T-helper 22 cell (primary cell): Measurements from ENCODE around the gene PLEKHA1.

Experiments used
- DNase-seq: peaks from one replicate; pipeline ENCODE4 v3.0.0-alpha.2; 2020; ENCODE audit warnings: low read depth

Gene PLEKHA1

DNA sequence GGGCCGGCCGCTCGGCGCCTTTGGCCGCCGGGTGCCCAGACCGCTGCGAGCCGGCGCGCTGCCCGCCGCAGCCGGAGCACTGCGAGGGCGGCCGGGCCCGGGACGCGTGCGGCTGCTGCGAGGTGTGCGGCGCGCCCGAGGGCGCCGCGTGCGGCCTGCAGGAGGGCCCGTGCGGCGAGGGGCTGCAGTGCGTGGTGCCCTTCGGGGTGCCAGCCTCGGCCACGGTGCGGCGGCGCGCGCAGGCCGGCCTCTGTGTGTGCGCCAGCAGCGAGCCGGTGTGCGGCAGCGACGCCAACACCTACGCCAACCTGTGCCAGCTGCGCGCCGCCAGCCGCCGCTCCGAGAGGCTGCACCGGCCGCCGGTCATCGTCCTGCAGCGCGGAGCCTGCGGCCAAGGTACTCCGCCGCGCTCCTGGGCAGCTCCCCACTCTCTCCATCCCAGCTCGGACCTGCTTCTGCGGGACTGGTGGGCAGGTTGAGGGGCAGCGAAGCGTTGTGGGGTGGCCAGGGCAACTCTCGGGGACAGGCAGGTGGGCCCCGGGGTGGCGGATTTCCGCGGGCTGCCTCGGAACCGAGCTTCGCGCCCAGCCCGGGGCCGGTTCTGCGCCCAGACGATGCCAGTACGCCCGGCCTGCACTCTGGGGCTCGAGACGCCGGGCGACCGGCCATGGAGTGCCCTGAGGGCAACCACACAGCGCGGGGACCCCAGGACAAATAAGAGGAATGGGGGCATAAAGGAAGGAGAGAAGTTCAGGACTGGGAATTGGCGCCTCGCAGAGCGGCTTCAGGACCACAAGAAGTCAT, 87.4 kb downstream of the PLEKHA1 start:
- DNase-seq: no peak

DNA sequence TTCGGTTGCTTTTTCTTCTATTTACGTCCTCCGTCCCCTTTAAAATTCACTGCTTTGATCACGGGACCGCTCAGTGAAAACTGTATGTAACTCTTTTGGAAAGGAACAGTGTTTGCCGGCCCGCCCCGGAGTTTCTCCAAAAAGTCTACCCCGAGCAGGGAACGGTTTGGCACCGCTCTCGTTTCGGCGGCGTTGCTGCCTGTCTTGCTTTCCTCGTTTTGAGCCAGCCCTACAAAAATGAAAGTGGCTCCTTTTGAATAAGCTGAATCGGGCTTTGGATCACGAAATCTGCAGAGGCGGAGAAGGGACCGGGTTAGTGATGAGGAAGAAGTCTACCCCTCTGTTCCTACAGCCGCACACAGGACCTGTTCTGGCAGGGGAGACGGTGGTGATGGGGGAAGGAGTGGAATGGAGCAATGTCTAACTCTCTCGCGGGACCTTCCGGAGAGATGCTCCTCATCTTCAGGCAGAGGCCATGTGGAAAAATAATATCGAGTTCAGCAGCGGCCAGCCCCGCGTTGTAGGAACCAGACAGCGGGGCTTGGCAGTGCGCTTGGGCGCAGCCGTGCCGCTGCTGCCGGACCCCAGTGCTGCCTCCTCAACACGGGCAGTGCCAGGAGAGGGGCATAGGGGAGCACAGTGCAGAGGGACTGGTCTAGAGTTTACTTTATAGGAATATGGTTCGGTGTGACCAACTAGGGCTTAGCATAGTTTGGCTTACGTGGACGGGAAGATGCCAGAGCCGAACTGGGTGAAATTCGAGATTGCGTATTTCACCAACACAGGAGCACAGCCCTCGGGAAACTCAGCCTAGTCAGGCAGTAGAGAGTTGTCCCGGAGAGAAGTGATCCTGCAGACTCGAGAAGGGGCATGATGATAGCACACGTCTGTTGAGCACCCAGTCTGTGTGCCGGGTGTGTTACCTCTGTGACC, 88.3 kb downstream of the PLEKHA1 start:
- DNase-seq: no peak

DNA sequence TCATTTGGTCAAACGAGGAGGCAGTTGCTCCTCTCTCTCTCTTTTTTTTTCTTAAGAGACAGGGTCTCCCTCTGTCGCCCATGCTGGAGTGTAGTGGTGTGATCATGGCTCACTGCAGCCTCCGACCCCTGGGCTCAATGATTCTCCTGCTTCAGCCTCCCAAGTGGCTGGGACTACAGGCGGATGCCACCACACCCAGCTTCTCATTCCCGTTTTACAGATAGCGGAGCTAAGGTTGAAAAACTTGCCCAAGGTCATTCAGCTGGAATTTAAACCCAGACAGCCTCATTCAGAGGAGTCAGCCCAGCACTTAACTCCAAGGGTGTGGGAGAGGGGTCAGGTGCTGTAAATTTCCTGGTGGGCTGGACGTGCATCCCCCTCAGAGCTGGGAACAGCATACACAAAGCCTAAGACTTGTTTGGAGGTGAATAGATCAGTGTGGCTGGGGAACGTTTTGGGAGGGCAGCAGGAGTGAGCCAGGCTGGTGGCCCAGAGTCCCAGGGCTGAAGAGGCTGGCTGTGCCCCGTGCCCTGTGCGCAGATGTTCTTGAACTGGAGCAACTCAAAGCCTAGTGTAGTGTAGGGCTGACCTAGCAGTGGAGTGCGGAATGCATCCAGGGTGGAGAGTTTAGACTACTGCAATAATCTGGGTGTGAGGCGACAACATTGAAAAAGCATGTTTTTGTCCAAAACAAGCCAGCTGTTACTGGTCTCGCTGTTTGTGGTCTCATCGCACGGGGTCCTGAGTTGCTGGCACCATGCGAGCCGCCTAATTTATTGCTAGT, 89.2 kb downstream of the PLEKHA1 start:
- DNase-seq: no peak

DNA sequence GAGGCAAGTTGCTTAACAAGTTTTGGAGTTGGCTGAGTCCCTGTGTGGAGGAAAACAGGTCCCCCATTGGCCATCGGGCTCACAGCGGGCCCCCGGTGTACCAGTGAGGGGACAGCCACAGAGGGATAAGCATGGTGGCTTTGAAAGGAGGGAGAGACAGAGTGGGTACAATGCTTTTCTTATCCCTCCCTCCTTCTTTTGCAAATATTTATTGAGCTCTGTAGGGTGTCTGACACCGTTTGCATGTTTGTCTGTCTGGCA, 89.7 kb downstream of the PLEKHA1 start:
- no peak for DNase-seq

DNA sequence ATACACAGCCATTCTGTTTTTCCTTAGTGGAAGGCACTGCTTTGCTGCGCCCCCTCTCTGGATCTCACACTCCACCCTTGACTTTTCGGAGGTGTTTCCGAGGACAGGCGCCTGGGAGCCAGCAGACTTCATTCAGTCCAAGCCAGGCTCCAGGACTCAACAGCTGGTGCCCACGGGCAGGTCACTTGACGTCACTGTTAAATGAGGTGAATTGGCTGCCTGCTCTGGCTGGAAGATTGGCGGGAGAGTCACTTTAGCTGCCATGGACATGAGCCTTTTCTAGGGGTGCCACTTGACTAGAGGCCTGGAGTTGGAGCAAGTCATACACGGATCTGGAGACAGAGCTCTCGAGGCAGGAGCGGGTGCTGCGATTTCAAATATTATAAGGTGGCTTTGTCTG, 90.1 kb downstream of the PLEKHA1 start:
- DNase-seq: no peak

DNA sequence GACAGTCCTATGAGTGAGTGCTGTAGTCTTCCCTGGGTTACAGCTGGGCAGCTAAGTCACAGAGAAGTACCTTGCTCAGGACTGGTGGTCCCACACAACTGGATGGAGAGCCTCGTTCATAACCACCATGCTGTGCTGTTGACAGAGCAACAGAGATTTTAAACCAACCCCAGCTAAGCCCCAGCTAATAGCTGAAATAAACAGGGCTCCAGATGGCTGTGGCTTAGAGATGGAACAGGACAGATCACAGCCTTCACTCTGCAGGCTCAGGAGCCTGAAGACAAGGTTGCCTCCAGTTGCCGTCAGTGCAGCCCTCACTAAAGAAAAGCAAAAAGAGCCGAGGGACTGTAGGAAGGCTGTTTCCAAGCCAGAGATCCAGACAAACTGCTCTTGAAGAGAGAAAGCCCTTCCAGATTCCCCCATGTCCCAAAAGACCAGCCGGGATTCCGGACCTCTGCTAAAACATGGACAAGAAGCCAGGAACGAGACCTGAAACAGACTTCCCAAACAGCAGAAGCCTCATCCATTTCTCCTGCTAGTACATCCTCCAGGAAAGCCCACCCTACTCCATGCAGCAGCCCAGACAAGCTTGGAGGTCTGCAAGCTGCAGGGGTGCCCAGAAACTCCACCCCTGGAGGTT, 91.0 kb downstream of the PLEKHA1 start:
- DNase-seq: no peak

DNA sequence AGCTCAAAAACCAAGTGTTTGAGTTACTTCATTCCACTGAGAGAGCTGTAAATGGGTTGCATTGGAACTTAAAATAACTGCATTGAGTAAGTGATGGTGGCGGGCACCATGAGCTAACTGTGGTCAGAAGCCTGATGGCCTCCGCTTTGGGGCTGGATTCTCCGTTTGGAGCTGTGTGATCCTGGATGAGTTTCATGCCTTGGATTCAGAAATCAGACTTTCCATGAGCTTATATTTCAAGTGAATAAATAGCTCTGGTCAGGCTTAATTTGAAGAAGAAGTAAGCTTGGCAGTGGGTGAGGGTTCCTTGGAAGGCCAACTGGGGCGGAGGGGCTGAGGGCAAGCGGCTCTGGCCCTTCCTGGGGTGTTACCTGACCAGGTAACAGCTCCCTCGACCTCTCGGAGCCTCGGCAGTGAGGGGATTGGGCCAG, 92.5 kb downstream of the PLEKHA1 start:
- no peak for DNase-seq

DNA sequence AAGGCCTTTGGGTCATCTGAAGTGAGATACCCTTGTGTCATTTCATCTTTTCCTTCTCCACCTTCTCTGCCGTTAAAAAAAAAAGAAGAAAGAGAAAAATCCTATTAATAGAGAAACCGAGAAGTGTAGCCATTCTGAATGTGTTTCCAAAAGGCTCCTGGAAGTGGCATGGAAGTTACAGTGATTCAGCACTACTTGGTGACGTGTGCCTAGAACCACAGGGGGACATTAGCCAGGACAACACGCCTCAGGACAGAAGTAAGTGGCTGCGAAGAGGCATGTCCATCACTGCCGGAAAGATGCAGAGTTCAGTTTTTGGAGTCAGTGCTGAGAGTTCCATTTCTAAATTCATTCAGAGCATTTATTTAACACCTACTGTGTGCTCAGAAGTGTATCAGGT, 93.2 kb downstream of the PLEKHA1 start:
- no peak for DNase-seq

DNA sequence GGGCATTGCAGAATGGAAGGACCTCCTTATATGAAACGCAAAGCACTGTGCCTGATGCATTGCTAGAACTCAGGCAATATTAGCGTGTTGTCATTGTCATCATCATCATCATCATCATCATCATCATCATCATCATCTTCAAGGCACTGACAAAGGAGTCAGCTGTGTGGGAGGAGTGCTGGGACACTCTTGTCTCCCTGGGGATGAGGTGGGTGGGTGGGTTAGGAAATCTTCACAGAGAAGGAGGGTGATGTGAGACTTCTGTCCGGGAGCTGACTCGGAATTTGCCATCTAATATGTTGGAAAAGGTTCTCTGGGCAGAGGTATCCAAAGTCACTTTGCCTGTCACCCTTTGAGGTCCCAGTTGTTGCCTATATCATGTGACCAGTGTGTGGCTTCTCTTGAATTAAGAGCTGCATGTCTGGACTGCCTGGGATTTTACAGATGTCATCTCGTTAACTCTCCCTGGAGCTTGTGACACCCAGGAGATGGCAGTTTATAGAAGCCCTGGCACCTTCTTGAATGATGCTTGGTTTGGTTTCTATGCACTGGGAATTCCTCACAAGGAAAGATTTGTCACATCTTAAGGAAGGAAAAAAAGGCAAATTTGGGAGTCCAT, 93.9 kb downstream of the PLEKHA1 start:
- DNase-seq: no peak

DNA sequence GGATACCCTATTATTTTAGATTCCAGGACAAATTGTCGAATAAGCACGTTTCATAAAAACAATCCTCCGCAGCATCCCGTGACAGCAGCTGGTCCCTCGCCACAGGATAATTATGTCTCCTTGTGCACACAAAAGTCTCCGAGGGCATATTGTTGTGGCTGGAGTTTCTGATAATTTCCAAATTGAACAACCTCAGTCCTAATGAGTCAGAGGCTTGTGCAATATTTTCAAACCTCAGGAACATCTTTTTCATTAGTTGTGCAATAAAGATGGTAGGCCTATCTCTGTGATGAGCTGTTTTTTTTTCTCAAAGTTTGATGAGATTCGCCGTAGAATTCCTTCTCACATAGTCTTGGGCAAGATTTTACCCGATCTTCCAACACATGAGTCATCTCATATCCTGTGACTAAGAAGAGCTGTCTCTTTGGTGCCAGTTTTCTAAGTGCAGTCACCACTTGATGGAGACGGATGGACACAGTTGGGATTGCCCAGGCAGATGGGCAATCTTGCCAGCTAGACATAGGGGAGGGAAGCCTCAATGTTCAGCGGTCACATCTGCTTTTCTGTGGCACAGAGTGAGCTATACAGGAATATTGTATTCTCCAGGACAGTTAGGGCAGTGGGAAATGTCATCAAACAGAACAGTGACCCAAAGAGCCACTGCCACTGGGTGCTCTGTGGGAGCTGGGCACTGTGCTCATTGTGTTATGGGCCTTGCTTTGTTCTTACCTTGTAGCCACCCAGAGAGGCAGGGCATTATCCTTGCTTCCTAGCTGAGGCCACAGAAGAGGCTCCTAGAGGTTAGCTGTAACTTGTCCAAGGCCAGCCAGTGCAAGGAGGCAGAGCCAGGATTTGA, 94.6 kb downstream of the PLEKHA1 start:
- DNase-seq: no peak

DNA sequence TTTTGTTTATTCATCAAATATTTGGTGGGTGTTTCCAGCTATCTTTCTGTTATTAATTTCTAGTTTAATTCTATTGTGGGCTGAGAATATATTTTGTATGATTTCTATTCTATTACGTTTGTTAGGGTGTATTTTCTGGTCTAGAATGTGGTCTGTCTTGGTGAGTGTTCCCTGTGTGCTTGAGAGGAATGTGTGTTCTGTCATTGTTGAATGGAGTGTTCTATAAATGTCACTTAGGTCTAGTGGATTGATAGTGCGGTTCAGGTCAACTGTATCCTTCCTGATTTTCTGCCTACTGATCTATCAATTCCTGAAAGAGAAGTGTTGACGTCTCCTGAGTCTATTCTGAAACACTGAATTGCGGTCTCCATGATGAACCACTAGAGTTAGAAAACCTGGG, 95.3 kb downstream of the PLEKHA1 start:
- no peak for DNase-seq

DNA sequence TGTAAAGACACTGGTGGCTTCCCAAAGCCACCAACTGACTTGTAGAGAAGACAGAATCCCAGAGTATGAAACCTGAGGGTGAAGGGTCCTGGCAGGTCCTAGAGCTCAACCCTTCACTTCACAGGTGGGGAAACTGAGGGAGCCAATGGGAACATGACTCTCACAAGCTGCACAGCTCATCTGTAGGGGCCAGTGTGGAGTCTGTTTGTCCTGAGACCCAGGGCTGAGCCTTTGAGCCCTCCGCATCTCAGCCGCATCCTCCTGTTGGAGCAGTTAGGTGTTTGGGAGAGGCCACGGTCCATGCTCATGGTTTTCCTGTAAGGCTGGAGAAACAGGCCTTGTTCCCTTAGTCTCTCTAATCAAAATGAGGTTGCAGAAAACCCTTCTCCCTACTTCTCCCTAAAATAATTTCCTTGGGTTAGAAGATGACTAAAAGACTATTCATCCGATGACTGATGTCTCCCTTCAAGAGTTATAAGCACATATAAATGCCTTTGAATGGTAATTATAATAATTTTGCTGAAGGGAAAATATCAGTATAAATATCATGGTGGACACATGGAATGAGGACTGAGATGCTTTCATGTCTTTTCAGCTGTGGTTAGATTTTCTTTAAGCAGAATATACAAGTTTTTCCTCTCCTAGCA, 97.1 kb downstream of the PLEKHA1 start:
- no peak for DNase-seq

DNA sequence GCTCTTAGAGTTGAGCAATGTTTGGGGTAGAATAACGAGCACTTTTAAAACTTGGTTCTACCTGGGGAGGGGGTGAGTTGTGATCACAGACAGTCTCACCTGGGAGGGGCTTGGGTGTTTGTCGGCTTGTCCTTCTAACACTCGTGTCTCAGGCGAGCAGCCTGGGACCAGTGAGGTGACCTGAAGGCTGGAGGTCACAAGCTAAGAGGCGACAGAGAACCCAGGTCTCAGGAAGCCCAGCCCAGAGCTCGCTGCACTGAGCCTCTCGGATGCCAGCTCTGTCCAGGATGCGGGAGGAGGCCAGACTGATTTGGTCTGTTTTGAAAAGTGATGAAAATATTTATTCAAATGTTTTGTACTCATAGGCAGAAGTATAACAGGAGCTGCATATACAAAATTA, 98.6 kb downstream of the PLEKHA1 start:
- DNase-seq: no peak

DNA sequence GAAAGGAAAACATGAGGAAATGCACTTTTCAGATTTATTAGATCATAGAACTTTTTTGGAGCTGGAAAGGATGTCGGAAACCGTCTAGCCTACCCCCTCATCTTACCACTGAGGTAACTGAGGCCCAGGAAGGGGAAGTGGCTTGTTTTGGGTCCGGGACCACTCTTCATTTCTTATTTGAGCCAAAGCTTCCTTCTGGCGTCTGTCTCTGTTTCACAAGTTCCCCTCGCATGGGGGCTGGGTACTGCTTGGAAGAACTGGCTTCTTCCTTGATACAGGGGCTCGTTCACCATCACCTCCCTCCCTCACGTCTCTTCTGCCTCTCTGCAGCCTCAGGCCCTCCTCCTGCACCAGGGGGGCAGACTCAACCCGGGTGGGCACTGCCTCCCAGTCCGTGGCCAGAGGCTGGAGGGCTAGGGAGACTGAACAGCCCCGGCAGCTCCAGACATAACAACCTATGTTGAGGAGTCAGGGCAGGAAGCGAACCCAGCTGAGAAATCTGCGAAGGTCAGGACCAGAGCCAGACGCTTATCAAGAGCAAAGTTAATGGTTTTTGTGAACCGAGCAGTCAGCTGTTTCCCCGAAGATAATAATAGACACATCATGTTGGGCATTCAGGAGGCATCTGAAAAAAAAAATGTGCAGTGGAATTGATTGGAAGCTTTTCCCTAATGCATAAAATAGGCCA, 99.8 kb downstream of the PLEKHA1 start:
- no peak for DNase-seq

DNA sequence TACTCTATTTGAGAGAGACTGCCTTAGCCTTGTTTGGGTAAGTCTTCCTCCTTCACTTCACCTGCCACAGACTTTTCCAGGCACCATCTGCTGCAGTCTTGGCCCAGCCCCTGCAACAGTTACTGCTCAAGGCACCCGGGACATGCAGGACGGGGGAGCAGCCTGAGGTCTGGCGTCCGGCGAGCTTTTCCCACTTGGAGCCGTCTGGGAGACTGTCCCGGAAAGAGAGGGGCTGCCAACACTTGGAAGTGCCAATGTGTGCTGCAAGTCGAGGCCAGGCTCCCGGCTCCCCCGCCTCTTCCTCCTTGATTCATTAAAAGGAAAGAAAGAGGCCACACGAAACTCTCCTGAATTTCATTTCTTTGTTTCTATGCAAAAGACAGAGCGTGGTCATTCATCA, 100.6 kb downstream of the PLEKHA1 start:
- DNase-seq: no peak

DNA sequence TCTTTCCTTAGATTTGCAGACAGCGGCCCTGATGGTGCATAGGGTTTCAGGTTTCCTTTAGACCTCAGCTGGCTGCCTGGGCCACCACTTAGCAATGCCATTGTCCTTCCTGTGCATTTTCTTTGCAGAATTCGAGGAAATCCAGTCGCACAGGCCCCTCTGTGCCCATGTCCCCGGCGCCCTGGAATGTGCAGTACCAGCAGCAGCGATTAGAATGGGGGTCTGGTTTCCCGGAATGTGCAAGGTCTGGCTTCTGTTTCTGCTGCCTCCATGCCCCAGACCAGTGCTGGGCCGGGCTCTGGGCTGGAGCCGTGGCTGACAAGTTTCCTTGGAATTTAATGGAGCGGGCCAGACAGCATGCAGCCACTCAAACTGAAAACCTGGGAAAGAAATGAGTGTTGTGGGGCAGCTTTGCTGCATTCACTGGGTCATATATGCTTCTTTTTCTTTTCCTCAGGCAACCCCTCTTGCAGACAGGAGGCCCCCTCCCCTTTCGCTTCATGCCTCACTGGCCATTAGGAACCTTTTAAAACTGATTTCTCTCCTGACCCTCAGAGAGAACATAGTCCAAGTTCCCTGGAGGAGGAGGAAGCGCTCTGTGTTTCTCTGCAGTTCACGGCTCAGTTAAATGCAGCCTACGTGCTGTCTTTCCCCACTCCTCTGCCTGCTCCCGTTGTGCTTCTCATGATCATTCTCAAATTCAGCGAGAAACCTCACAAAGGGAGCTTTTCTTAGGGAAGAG, 101.3 kb downstream of the PLEKHA1 start:
- DNase-seq: no peak

DNA sequence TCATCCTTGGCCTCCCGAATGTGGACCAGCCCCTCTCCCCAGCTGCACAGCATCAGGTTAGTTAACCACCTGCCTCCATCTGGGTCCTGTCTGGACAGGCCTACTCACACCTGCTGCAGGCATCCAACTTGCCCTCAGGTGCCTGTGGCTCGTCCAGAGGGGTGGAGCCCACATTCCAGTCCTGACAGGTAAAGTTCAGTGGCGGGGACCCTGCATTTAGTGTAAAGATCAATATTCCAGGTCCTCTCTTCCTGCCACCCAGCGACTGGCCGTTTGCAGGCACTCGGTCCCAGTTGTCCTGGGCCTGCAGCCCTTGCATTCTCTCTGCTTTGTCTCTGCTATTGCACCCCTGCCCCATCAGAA, 101.8 kb downstream of the PLEKHA1 start:
- DNase-seq: no peak

DNA sequence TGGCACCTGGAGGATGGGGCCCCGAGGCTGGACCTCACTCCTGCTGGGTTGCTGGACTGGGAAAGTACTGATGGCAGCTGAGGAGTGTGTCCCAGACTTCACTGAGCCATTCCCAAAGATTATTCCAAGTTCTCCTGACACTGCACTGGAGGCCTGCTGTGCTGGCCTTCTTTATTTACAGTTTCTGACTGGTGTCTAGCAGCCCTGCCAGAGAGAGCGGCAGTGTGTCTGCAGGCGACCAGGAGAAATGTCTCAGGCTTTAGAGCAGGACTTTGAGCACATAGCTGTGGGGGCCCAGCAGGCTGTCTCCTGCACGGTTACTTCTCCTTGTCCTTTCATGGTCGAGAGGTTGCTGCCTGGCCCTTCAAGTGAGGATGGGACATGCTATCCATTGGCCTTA, 102.9 kb downstream of the PLEKHA1 start:
- no peak for DNase-seq

DNA sequence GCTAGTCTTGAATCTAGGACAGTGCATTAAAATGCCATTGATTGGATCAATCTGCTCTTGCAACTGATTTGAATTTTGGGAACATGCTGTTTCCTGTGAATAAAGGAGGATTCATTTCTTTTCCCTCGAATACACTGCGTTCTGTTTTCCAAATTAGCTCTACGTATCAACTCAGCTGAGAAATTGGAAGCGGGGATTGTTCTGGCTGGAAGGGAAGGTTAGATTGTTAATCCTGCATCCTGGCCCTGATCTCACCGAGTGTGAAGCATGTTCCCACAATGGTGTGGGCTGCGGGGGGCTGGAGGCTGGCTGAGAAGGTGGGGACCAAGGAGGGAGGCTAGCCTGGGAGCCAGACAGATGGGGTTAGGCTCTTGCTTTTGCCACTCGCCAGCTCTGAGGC, 104.5 kb downstream of the PLEKHA1 start:
- DNase-seq: no peak
